ENCODE results near the gene ZNF385A. TPM values are rescaled to one million over a fixed set of nuclear protein-coding genes. Genes with fewer than 3 reads are reported as not detected.

Gene ZNF385A
- total and polyA plus RNA-seq, 2 of the 13 experiments (the other 11 are each of a cell fraction or from before 2014, with no cell fraction given): 0.44 to 0.67 TPM

DNA sequence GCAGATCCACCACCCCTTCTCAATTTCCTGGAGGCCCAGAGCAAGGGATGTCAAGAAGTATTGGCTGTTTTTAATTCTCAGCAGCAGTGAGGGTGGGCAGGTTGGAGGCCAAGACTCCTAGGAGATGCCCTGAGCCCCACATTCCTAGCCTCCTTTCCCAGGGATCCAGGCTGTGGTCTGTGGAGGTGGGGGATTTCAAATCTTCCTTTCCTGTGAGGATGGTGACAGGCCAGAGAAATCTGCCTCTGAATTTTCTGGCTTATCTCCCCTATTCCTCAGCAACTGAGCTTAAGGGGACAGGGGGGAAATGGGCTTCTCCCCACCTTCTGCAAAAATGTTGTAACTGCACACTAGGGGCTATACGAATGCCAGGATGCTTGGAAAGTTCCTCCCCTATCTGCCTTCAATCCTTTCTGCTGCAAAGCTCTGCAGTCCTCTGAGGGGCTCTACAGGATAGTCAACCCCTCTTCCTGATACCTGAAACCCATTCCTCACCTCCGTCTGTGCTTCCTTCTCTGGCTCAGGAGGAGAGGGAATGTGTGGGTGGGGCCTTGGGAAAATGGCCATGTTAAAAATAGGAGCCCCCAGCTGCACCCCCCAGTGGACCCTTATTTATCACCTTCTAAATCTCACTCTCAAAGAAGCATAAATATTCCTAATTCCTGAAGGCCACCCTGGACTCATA lies 26.9 kb downstream of the ZNF385A start:
- TF ChIP-seq ZNF3 (CRISPR knock-in tag; IDR thresholded peaks at IDR 0.05): no peak
- no peak for TF ChIP-seq SRSF4 (IDR thresholded peaks at IDR 0.05; ENCODE audit: low read depth, low read length, poor library complexity, severe bottlenecking)
- TF ChIP-seq, protein P1, sequence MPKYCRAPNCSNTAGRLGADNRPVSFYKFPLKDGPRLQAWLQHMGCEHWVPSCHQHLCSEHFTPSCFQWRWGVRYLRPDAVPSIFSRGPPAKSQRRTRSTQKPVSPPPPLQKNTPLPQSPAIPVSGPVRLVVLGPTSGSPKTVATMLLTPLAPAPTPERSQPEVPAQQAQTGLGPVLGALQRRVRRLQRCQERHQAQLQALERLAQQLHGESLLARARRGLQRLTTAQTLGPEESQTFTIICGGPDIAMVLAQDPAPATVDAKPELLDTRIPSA (CRISPR knock-in tag; IDR thresholded peaks at IDR 0.05; ENCODE audit: borderline replicate concordance): no peak
- no peak for TF ChIP-seq ATAD3A (CRISPR knock-in tag; IDR thresholded peaks at IDR 0.05)
- TF ChIP-seq POLR2G (IDR thresholded peaks at IDR 0.05; ENCODE audit: low read depth, low read length): no peak
- no peak for TF ChIP-seq ZNF747 (CRISPR knock-in tag; IDR thresholded peaks at IDR 0.05; ENCODE audit: borderline replicate concordance)
- TF ChIP-seq, protein P2, sequence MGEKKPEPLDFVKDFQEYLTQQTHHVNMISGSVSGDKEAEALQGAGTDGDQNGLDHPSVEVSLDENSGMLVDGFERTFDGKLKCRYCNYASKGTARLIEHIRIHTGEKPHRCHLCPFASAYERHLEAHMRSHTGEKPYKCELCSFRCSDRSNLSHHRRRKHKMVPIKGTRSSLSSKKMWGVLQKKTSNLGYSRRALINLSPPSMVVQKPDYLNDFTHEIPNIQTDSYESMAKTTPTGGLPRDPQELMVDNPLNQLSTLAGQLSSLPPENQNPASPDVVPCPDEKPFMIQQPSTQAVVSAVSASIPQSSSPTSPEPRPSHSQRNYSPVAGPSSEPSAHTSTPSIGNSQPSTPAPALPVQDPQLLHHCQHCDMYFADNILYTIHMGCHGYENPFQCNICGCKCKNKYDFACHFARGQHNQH (CRISPR knock-in tag; IDR thresholded peaks at IDR 0.05): no peak
- TF ChIP-seq ZNF7 (CRISPR knock-in tag; IDR thresholded peaks at IDR 0.05): no peak
- no peak for TF ChIP-seq SAFB2 (CRISPR knock-in tag; IDR thresholded peaks at IDR 0.05; ENCODE audit: borderline replicate concordance, low read depth)
- no peak for TF ChIP-seq ZZZ3 (CRISPR knock-in tag; IDR thresholded peaks at IDR 0.05; ENCODE audit: borderline replicate concordance)
- H3K9me3 ChIP-seq (ENCODE audit: low read length): no peaks in the 10 kb centered on the region
- H3K4me3 ChIP-seq (replicated peaks in 1 of 3; ENCODE audit: insufficient read depth in 1 of 3, low read depth in 2 of 3, low read length in 3 of 3): 0 out of 6 replicates have a peak overlapping the region, but pooled peaks of 2 of the 3 experiments have one; percentile 75 to 81
- H3K4me1 ChIP-seq (ENCODE audit: insufficient read depth, low read length): peaks cover 56% of the 10 kb centered on the region
- in situ Hi-C loops (cut with HindIII; ENCODE audit: extremely low pct_ligation_motif_present, low pct_unique_long_range_greater_than_20kb) (no loop called here), intact Hi-C loops (cut with micrococcal nuclease; ENCODE audit: unreplicated experiment) (loop anchor here (2.0 kb wide), 2 partner anchors 21 to 33 kb away; partner anchors contain the start of gene COPZ1)
- DNase-seq (ENCODE audit: low spot score): no peak
- ATAC-seq: no peak
- 79% methylated on average over 2 of the region's 2 CpGs for WGBS (ENCODE audit: low lambda C conversion rate)
- H3K36me3 ChIP-seq (replicated peaks in 1 of 2; ENCODE audit: control insufficient read depth in 1 of 2, insufficient read depth in 2 of 2, low read length in 2 of 2): no peaks in the 10 kb centered on the region
- peak overlapping the region; percentile 66; the same call in 1 of the 2 replicates for H3K9ac ChIP-seq (ENCODE audit: insufficient read depth, low read depth, low read length)
- no peak overlapping the region for H2AFZ ChIP-seq (ENCODE audit: low read length)
- peak overlapping the region; percentile 82 for H3K4me2 ChIP-seq (ENCODE audit: low read depth, low read length)
- H3K27ac ChIP-seq (ENCODE audit: extremely low read length, insufficient read depth, low read length): peak overlapping the region; percentile 42
- H3K79me2 ChIP-seq (ENCODE audit: insufficient read depth, low read length): no peaks in the 10 kb centered on the region
- no peak for FAIRE-seq
- CTCF ChIA-PET (ENCODE audit: low intra/inter-chr PET ratio, low total read pairs): no interaction called here
- H4K20me1 ChIP-seq (ENCODE audit: insufficient read depth, low read length): no peaks in the 10 kb centered on the region
- BruUV-seq (replicated peaks): no TSS peak
- POLR2A ChIA-PET: interaction anchor here (0.5 to 4.4 kb wide), 5 partner anchors 22 to 77 kb away, joined by 3 to 53 read pairs (median 20); partner anchors contain the start of genes CBX5, COPZ1, HNRNPA1 and NFE2
- no peaks in the 10 kb centered on the region; a peak in 1 of 5 replicates for H3K27me3 ChIP-seq (ENCODE audit: control insufficient read depth in 1 of 2, insufficient read depth in 2 of 2, low read length in 2 of 2)

Data from HepG2 (cell line).